Neural cell (in vitro differentiated cells): Measurements from ENCODE around the gene PLAU. TPM values are rescaled to one million over a fixed set of nuclear protein-coding genes. Genes with fewer than 3 reads are reported as not detected.

ENCODE experiments used
- H2AFZ ChIP-seq: fragments of 200-600, 300-800 bp; sonication (generic), shearing (Covaris generic); 2 replicates; pipeline ENCODE4 v1.6.0; 2014; ENCODE audit warnings: low read depth, mild to moderate bottlenecking, antibody characterized with exemption, low read length, moderate library complexity
- H3F3A ChIP-seq: fragments of 200-600 bp; shearing (Covaris generic); 2 replicates; pipeline ENCODE4 v1.6.1; 2016; ENCODE audit warnings: mild to moderate bottlenecking, moderate library complexity, mixed read lengths, antibody characterized with exemption, low read length; ENCODE audit not compliant: insufficient read depth, poor library complexity, severe bottlenecking
- H3K27ac ChIP-seq: fragments of 200-600, 300-800 bp; sonication (generic), shearing (Covaris generic); 2 replicates; pipeline ENCODE4 v1.5.1; 2014; ENCODE audit warnings: mild to moderate bottlenecking, low read length, moderate library complexity
- H3K27me3 ChIP-seq: fragments of 300-800, 200-600 bp; sonication (generic), shearing (Covaris generic); 2 replicates; pipeline ENCODE4 v1.6.0; 2014; ENCODE audit warnings: mild to moderate bottlenecking, low read depth, low read length, moderate library complexity; ENCODE audit not compliant: insufficient read depth
- H3K36me3 ChIP-seq: fragments of 300-800, 200-600 bp; sonication (generic), shearing (Covaris generic); 2 replicates; pipeline ENCODE4 v1.5.1; 2014; ENCODE audit warnings: mild to moderate bottlenecking, antibody characterized with exemption, low read length, moderate library complexity; ENCODE audit not compliant: insufficient read depth
- H3K4me2 ChIP-seq: fragments of 300-800, 200-600 bp; sonication (generic), shearing (Covaris generic); 2 replicates; pipeline ENCODE4 v1.6.0; 2014; ENCODE audit warnings: mild to moderate bottlenecking, low read length
- H3K4me3 ChIP-seq: fragments of 300-800, 200-600 bp; sonication (generic), shearing (Covaris generic); 2 replicates; pipeline ENCODE4 v1.5.1; 2014; ENCODE audit warnings: mild to moderate bottlenecking, low read length, moderate library complexity
- H3K79me2 ChIP-seq: fragments of 200-600 bp; shearing (Covaris generic); replicated peaks from 2 replicates; pipeline ENCODE4 v1.6.0; 2014; ENCODE audit warnings: mild to moderate bottlenecking, low read length, moderate library complexity; ENCODE audit not compliant: insufficient read depth
- H3K9ac ChIP-seq: fragments of 300-800, 200-600 bp; sonication (generic), shearing (Covaris generic); 2 replicates; pipeline ENCODE4 v1.6.1; 2016; ENCODE audit warnings: mild to moderate bottlenecking, low read length, mixed read lengths
- H3K9me2 ChIP-seq: fragments of 200-600 bp; shearing (Covaris generic); 2 replicates; pipeline ENCODE4 v1.6.1; 2016; ENCODE audit warnings: mild to moderate bottlenecking, low read length, mixed read lengths; ENCODE audit not compliant: insufficient read depth
- H3K9me3 ChIP-seq: fragments of 200-600, 300-800 bp; sonication (generic), shearing (Covaris generic); 2 replicates; pipeline ENCODE4 v1.6.1; 2016; ENCODE audit warnings: mild to moderate bottlenecking, mixed run types, low read length, moderate library complexity, mixed read lengths
- H4K20me1 ChIP-seq: fragments of 200-600 bp; shearing (Covaris generic); 2 replicates; pipeline ENCODE4 v1.6.1; 2016; ENCODE audit warnings: mild to moderate bottlenecking, mixed run types; ENCODE audit not compliant: insufficient read depth
- EP300 ChIP-seq: fragments of 450-650 bp; conservative IDR thresholded peaks from 2 replicates; pipeline ENCODE4 v1.6.1; 2014; ENCODE audit warnings: antibody characterized with exemption, mild to moderate bottlenecking, moderate library complexity; ENCODE audit not compliant: poor library complexity, severe bottlenecking
- EZH2 ChIP-seq: fragments of 200-600, 300-800 bp; shearing (Covaris generic), sonication (generic); IDR thresholded peaks from 2 replicates; pipeline ENCODE4 v1.6.1; 2014; ENCODE audit warnings: antibody characterized with exemption, low read length, borderline replicate concordance, mild to moderate bottlenecking; ENCODE audit not compliant: insufficient read depth, poor library complexity, severe bottlenecking
- MXI1 ChIP-seq: fragments of 450-650 bp; conservative IDR thresholded peaks from 2 replicates; pipeline ENCODE4 v1.6.1; 2014; ENCODE audit warnings: antibody characterized with exemption, mild to moderate bottlenecking; ENCODE audit not compliant: poor library complexity, severe bottlenecking
- POLR2AphosphoS5 ChIP-seq: IDR thresholded peaks from 2 replicates; pipeline ENCODE4 v1.6.1; 2012
- RAD21 ChIP-seq: fragments of 450-650 bp; conservative IDR thresholded peaks from 2 replicates; pipeline ENCODE4 v1.6.1; 2014; ENCODE audit warnings: antibody characterized with exemption, mild to moderate bottlenecking, moderate library complexity
- SMC3 ChIP-seq: fragments of 450-650 bp; conservative IDR thresholded peaks from 2 replicates; pipeline ENCODE4 v1.6.1; 2014; ENCODE audit warnings: antibody characterized with exemption, mild to moderate bottlenecking, moderate library complexity; ENCODE audit not compliant: poor library complexity
- TAF1 ChIP-seq: IDR thresholded peaks from 2 replicates; pipeline ENCODE4 v1.6.1; 2012; ENCODE audit warnings: low read depth
- polyA plus RNA-seq: library from polyadenylated mRNA; depleted of rRNA; stranded (reverse); fragments of >200 nt; gene quantifications from 2 replicates; pipeline ENCODE4 v1.2.3, GENCODE V29; 2014
- TF ChIP-seq, protein P1 (sequence below): IDR thresholded peaks from 2 replicates; pipeline ENCODE4 v1.6.1; 2012; ENCODE audit warnings: borderline replicate concordance
- TF ChIP-seq, protein P2 (sequence below): fragments of 450-650 bp; IDR thresholded peaks from 2 replicates; pipeline ENCODE4 v1.5.1; 2014; ENCODE audit warnings: antibody characterized with exemption, mild to moderate bottlenecking, moderate library complexity; ENCODE audit not compliant: poor library complexity, severe bottlenecking

Gene PLAU
- polyA plus RNA-seq, 1 donor from 2014 or later = 1.1 TPM

DNA sequence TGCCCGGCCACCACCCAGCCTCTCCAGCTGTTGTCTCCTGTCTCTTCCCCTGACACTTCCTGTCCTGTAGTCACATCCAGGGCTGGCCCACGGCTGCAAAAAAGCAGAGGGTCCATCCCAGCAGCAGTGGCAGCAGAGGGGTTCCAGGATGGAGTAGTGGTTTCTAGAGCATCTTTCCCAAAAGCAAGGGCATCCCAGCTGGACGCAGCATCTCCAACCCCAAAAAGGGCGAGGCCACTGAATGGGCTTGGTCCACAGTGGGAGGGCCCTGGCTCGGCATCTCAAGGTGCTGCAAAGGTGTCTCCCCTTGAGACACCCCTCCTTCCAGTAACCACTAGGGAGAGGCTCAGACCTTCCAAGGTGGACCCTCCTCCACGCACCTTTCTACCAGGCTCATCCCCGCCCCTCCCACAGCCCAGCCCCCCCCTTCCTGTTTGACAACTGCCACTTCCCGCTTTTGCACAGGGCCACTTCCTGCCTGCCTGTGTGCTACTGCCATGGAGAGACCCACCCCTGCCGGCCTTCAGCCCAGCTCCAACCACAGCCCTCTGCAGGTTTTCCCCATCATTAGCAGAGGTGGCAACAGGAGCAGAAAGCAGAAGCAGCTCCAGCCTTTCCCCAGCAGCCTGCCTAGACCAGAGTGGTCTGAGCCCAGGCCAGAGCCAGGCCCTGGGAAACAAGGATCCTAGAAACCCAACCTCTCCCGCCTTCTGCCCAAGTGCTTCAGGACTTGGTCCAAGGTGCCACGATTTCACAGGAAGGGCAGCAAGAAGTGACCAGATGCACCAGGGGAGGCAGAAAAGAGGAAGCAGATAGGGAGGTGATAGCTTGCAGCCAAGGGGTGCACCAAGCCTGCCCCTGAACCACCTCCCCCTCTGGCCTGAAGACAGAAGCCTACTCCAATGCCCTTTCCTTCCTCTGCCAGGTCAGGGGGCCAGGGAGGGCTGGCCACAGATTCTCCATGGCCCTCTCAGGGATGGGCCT, 45.2 kb upstream of the PLAU start:
- Histone ChIP-seq H2AFZ (no peak overlapping the region), H3F3A (no peaks in the 10 kb centered on the region), H3K9me2 (no peaks in the 10 kb centered on the region), H3K4me2 (no peak overlapping the region), H4K20me1 (no peaks in the 10 kb centered on the region), H3K4me3 (no peak overlapping the region), H3K36me3 (no peaks in the 10 kb centered on the region), H3K27ac (no peak overlapping the region), H3K79me2 (no peaks in the 10 kb centered on the region), H3K9me3 (no peaks in the 10 kb centered on the region), H3K9ac (no peak overlapping the region), H3K27me3 (no peaks in the 10 kb centered on the region)
- no peak for TF ChIP-seq SMC3
- TF ChIP-seq, protein P1, sequence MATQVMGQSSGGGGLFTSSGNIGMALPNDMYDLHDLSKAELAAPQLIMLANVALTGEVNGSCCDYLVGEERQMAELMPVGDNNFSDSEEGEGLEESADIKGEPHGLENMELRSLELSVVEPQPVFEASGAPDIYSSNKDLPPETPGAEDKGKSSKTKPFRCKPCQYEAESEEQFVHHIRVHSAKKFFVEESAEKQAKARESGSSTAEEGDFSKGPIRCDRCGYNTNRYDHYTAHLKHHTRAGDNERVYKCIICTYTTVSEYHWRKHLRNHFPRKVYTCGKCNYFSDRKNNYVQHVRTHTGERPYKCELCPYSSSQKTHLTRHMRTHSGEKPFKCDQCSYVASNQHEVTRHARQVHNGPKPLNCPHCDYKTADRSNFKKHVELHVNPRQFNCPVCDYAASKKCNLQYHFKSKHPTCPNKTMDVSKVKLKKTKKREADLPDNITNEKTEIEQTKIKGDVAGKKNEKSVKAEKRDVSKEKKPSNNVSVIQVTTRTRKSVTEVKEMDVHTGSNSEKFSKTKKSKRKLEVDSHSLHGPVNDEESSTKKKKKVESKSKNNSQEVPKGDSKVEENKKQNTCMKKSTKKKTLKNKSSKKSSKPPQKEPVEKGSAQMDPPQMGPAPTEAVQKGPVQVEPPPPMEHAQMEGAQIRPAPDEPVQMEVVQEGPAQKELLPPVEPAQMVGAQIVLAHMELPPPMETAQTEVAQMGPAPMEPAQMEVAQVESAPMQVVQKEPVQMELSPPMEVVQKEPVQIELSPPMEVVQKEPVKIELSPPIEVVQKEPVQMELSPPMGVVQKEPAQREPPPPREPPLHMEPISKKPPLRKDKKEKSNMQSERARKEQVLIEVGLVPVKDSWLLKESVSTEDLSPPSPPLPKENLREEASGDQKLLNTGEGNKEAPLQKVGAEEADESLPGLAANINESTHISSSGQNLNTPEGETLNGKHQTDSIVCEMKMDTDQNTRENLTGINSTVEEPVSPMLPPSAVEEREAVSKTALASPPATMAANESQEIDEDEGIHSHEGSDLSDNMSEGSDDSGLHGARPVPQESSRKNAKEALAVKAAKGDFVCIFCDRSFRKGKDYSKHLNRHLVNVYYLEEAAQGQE = no peak
- TF ChIP-seq, protein P2, sequence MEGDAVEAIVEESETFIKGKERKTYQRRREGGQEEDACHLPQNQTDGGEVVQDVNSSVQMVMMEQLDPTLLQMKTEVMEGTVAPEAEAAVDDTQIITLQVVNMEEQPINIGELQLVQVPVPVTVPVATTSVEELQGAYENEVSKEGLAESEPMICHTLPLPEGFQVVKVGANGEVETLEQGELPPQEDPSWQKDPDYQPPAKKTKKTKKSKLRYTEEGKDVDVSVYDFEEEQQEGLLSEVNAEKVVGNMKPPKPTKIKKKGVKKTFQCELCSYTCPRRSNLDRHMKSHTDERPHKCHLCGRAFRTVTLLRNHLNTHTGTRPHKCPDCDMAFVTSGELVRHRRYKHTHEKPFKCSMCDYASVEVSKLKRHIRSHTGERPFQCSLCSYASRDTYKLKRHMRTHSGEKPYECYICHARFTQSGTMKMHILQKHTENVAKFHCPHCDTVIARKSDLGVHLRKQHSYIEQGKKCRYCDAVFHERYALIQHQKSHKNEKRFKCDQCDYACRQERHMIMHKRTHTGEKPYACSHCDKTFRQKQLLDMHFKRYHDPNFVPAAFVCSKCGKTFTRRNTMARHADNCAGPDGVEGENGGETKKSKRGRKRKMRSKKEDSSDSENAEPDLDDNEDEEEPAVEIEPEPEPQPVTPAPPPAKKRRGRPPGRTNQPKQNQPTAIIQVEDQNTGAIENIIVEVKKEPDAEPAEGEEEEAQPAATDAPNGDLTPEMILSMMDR = no peak
- no peak for TF ChIP-seq TAF1
- TF ChIP-seq EZH2 = no peak
- TF ChIP-seq EP300 = no peak
- TF ChIP-seq MXI1 = no peak
- TF ChIP-seq POLR2AphosphoS5 = no peak
- no peak for TF ChIP-seq RAD21

DNA sequence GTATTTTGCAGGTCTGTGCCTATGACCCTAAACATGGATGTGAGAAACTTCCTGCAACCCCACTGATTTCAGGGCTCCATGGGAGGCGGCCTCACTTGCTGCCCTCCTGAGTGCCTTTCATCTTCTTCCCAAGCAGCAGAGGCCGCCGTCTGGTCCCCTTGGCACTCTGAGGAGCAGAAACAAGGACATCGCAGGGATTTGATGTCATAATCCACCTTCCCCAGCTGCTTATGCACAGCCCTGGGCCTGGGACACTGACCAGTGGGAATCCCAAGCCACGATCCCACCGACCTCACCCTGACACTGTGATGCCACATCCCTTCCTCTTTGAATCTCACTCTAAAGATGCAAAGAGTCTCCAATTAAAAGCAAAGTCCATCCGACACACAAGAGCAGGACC, 44.3 kb upstream of the PLAU start:
- H4K20me1 ChIP-seq = no peaks in the 10 kb centered on the region
- no peaks in the 10 kb centered on the region for H3K79me2 ChIP-seq
- H3F3A ChIP-seq = no peaks in the 10 kb centered on the region
- no peak overlapping the region for H3K9ac ChIP-seq
- no peak overlapping the region for H2AFZ ChIP-seq
- H3K9me3 ChIP-seq = no peaks in the 10 kb centered on the region
- H3K36me3 ChIP-seq = no peaks in the 10 kb centered on the region
- TF ChIP-seq TAF1 = no peak
- no peak for TF ChIP-seq EP300
- TF ChIP-seq SMC3 = no peak
- H3K4me2 ChIP-seq = no peak overlapping the region
- H3K27me3 ChIP-seq = no peaks in the 10 kb centered on the region
- no peak overlapping the region for H3K4me3 ChIP-seq
- H3K9me2 ChIP-seq = no peaks in the 10 kb centered on the region
- H3K27ac ChIP-seq = no peak overlapping the region
